Stomach (tissue), 9 donors: ENCODE results near the gene LSM5. TPM values are rescaled to one million over a fixed set of nuclear protein-coding genes. Genes with fewer than 3 reads are reported as not detected.

Experiments
- DNase-seq, 2 donors: peaks; one replicate each; pipeline versions ENCODE4 v3.0.0 to v3.0.0-alpha.2; 2013 to 2019
- H3K27ac ChIP-seq, 5 donors: fragments of 200-600 bp in 4 of 5; sonication (generic) in 4 of 5; one replicate each; pipeline ENCODE4 v1.5.1; 2013 to 2019; ENCODE audit warnings: mild to moderate bottlenecking in 1 of 5, moderate library complexity in 1 of 5
- H3K27me3 ChIP-seq, 3 donors: fragments of 200-600 bp; sonication (generic); one replicate each; pipeline ENCODE4 v1.5.1; 2017 to 2019; ENCODE audit warnings: mixed run types in 1 of 3
- H3K36me3 ChIP-seq, 4 donors: fragments of 200-600 bp; sonication (generic); 1 replicate in 3 of 4; 2 replicates in 1 of 4; pipeline ENCODE4 v1.5.1; 2016 to 2019
- H3K4me1 ChIP-seq, 4 donors: fragments of 200-600 bp; sonication (generic); one replicate each; pipeline ENCODE4 v1.5.1; 2016 to 2019
- H3K4me3 ChIP-seq, 4 donors: fragments of 200-600 bp; sonication (generic) in 3 of 4; one replicate each; pipeline ENCODE4 v1.5.1; 2016 to 2019; ENCODE audit warnings: mild to moderate bottlenecking in 1 of 4
- H3K9me3 ChIP-seq, 4 donors: fragments of 200-600 bp; sonication (generic); one replicate each; pipeline ENCODE4 v1.5.1; 2016 to 2019
- EP300 ChIP-seq: sonication (generic); formaldehyde crosslinking; IDR thresholded peaks from one replicate; pipeline ENCODE4 v1.6.1; 2017; ENCODE audit warnings: antibody characterized with exemption
- POLR2A ChIP-seq, 4 donors: fragments of 450-650 bp; IDR thresholded peaks; one replicate each; pipeline ENCODE4 v1.6.1; 2016; ENCODE audit warnings: antibody characterized with exemption in 4 of 4, control low read depth in 2 of 4, mild to moderate bottlenecking in 1 of 4, moderate library complexity in 1 of 4
- POLR2AphosphoS5 ChIP-seq, 3 donors: sonication (generic); formaldehyde crosslinking; IDR thresholded peaks; one replicate each; pipeline ENCODE4 v1.6.1; 2016; ENCODE audit warnings: antibody characterized with exemption in 3 of 3
- WGBS, 5 donors: extraction: QIAGEN DNeasy Blood & Tissue Kit in 3 of 5; methylation state at CpG; one replicate each; pipeline versions ENCODE4 v1.1.5 to v1.1.7; 2013 to 2018; 5-methylcytosine and 5-hydroxymethylcytosine counted together
- intact Hi-C: fragments of 100-400 bp; cut with DNase I; formaldehyde crosslinking; loops from one replicate; pipeline ENCODE4 v1.15.1; 2023; ENCODE audit warnings: low total_unique reads
- polyA plus RNA-seq, 3 donors: library from polyadenylated mRNA; stranded (reverse); fragments of 200-250 nt; gene quantifications; one replicate each; pipeline ENCODE4 v1.2.3, GENCODE V29; 2013
- total RNA-seq, 5 donors: library from RNA; depleted of rRNA; stranded (reverse); fragments of >200 nt; gene quantifications; one replicate each; pipeline versions ENCODE4 v1.1.0 to v1.2.3, GENCODE V29; 2014 to 2016
- TF ChIP-seq, protein P1 (sequence below), 7 experiments: fragments of 450-650 bp in 4 of 7; fragments of 200-600 bp in 3 of 7; sonication (generic) in 3 of 7; IDR thresholded peaks; one replicate each; pipeline ENCODE4 v1.5.1; 2016 to 2019; ENCODE audit warnings: antibody characterized with exemption in 7 of 7, control low read depth in 2 of 7, mild to moderate bottlenecking in 1 of 7
- donor health status: healthy with polysubstance abuse.
- donor health status: Bipolar disorder and iron deficiency.
- donor health status: healthy.

LSM5 gene
- total and polyA plus RNA-seq, 8 donors, result 2.9 to 109 (median 43.8) TPM

DNA sequence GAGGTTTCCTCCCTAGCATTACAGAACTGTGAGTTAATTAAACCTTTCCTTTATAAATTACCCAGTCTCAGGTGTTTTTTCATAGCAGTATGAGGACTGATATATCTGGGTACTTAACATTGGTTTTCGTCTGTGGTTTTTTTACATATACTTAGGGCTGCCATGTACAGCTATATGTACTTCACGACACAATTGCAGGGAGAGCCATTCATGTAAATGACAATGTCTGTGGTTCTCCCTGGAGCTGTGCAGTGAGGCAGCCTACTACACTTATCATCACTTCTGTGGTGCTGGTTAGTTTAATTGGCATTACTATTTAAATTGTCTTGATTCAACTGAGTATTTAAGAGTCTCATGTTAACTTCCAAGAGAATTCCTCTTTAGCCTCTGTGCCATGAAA, 45.8 kb upstream of the LSM5 start:
- WGBS, 5 donors, result 91 to 98% (median 95%) methylated on average over 2 of the region's 2 CpGs
- Histone ChIP-seq H3K9me3 (no peaks in the 10 kb centered on the region), H3K36me3 (peaks cover 0 to 8% (median 6%) of the 10 kb centered on the region in 4 donors), H3K27me3 (no peaks in the 10 kb centered on the region), H3K27ac (no peak overlapping the region), H3K4me1 (peaks cover 5 to 54% (median 20%) of the 10 kb centered on the region in 4 donors), H3K4me3 (no peak overlapping the region)
- no peak for DNase-seq
- intact Hi-C loops, result no loop called here
- no peak for TF ChIP-seq EP300
- no peak for TF ChIP-seq POLR2A (IDR thresholded peaks at IDR 0.05)
- TF ChIP-seq, protein P1, sequence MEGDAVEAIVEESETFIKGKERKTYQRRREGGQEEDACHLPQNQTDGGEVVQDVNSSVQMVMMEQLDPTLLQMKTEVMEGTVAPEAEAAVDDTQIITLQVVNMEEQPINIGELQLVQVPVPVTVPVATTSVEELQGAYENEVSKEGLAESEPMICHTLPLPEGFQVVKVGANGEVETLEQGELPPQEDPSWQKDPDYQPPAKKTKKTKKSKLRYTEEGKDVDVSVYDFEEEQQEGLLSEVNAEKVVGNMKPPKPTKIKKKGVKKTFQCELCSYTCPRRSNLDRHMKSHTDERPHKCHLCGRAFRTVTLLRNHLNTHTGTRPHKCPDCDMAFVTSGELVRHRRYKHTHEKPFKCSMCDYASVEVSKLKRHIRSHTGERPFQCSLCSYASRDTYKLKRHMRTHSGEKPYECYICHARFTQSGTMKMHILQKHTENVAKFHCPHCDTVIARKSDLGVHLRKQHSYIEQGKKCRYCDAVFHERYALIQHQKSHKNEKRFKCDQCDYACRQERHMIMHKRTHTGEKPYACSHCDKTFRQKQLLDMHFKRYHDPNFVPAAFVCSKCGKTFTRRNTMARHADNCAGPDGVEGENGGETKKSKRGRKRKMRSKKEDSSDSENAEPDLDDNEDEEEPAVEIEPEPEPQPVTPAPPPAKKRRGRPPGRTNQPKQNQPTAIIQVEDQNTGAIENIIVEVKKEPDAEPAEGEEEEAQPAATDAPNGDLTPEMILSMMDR (IDR thresholded peaks at IDR 0.05), result no peak
- TF ChIP-seq POLR2AphosphoS5 (IDR thresholded peaks at IDR 0.05), result no peak

DNA sequence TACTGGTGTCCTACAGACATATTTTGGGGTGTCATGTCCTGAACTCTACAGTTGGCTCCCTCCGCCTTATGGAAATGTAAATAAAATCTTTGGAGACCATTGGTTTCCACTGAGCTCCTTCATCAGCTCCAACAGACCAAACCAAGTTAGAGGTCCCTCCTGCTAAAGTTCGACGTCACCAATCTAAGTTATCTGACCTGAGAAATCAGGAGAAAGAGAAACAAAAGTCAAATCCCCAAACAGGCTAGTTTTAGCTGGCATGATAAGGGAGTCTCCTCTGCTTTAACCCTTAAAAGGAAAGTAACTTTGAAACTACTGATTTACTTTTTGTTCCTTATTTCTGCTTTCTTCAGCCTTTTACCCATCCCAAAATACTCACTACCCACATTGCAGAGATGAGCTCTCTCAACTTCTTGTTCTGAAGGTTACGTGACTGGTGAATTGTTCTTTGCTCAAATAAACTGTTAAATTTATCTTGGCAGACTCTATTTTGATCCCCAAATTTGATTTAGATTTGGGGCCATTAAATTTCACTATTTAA, 45.1 kb upstream of the LSM5 start:
- intact Hi-C loops, result no loop called here
- TF ChIP-seq POLR2A (IDR thresholded peaks at IDR 0.05), result no peak
- TF ChIP-seq, protein P1 (IDR thresholded peaks at IDR 0.05), result no peak
- no peak for TF ChIP-seq EP300
- no peak overlapping the region for H3K27ac ChIP-seq
- DNase-seq, result no peak
- no peaks in the 10 kb centered on the region for H3K9me3 ChIP-seq
- H3K27me3 ChIP-seq, result no peaks in the 10 kb centered on the region
- H3K36me3 ChIP-seq, result peaks cover 0 to 8% (median 6%) of the 10 kb centered on the region in 4 donors
- 71 to 97% (median 76%) methylated on average over 4 of the region's 4 CpGs for WGBS, 5 donors
- peaks cover 5 to 54% (median 20%) of the 10 kb centered on the region in 4 donors for H3K4me1 ChIP-seq
- no peak overlapping the region for H3K4me3 ChIP-seq

DNA sequence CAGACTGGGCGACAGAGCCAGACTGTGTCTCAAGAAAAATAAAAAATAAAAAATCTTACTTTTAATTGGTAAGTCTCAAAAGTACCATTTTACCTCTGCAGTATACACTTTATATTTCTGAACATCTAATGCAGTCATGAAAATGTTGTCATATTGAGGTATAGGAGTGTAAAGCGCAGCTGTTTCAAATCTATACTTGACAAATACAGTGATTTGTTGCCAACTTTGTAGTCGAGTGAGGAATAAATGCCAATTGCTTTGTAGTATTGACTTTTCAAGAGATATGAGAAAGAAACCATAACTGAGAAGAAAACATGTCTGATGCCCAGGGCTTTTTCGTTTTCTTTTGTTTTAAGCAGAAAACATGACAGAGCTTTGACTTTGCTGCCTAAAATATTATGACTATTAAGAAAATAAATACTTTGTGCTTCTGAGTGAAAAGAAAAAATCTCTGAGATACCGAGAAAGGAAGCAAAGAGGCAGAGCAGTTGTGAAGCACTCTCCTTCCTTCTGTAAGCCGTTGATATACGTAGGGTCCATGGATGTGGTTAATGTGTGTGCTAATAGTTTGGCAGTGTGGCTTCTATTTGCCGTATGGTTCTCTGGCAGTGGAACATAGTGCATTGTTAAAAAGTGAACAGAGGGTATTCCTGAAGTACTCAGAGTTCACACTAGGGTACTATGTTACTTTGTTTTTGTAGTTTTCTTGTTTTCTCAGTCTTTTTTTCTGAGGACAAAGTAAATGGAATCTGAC, 43.3 kb upstream of the LSM5 start:
- Histone ChIP-seq H3K4me3 (no peak overlapping the region), H3K27ac (peak overlapping the region in 3 of 5 donors; percentile 15 to 52 (median 17)), H3K9me3 (no peaks in the 10 kb centered on the region), H3K27me3 (no peaks in the 10 kb centered on the region), H3K4me1 (peaks cover 5 to 54% (median 20%) of the 10 kb centered on the region in 4 donors), H3K36me3 (peaks cover 0 to 8% (median 6%) of the 10 kb centered on the region in 4 donors)
- TF ChIP-seq EP300 (no peak), POLR2AphosphoS5 (IDR thresholded peaks at IDR 0.05) (no peak), POLR2A (IDR thresholded peaks at IDR 0.05) (no peak)
- TF ChIP-seq, protein P1 (IDR thresholded peaks at IDR 0.05), result no peak
- intact Hi-C loops, result no loop called here
- WGBS, 5 donors, result 28 to 42% (median 37%) methylated on average over 8 of the region's 8 CpGs
- no peak for DNase-seq

DNA sequence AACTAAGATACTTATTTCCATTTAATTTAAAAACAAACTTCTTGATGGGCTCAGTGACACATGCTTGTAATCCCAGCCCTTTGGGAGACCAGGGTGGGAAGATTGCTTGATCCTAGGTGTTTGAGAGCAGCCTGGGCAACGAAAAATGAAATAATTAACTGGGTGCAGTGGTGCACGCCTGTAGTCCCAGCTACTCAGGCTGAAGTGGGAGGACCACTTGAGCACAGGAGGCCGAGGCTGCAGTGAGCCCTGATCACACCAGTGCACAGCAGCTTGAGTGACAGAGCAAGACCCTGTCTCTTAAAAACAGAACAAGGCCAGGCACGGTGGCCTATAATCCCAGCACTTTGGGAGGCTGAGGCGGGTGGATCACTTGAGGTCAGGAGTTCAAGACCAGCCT, 42.5 kb upstream of the LSM5 start:
- WGBS, 5 donors, result 86 to 97% (median 92%) methylated on average over 4 to 5 of the region's 5 CpGs
- Histone ChIP-seq H3K9me3 (no peaks in the 10 kb centered on the region), H3K27ac (peak overlapping the region in 2 of 5 donors; percentile 17 to 52), H3K4me1 (peaks cover 5 to 52% (median 20%) of the 10 kb centered on the region in 4 donors), H3K27me3 (no peaks in the 10 kb centered on the region), H3K36me3 (peaks cover 0 to 8% (median 6%) of the 10 kb centered on the region in 4 donors), H3K4me3 (no peak overlapping the region)
- intact Hi-C loops, result no loop called here
- no peak for DNase-seq
- TF ChIP-seq POLR2A (IDR thresholded peaks at IDR 0.05) (no peak), EP300 (no peak), POLR2AphosphoS5 (IDR thresholded peaks at IDR 0.05) (no peak)
- TF ChIP-seq, protein P1 (IDR thresholded peaks at IDR 0.05), result no peak
